NK-92 (cell line): ENCODE data around the gene DUSP10.

Experiments
- DNase-seq: peaks from one replicate; lab custom pipeline; 2025; ENCODE audit not compliant: unreplicated experiment; lab: John Stamatoyannopoulos, UW

The DUSP10 gene

GRCh38 chr1:221663321-221663720, 78.6 kb downstream of the DUSP10 start:
- DNase-seq = no peak

- no peak for DNase-seq
Measured at GRCh38 chr1:221655766-221656305, 86.1 kb downstream of the DUSP10 start.
